Measurements from ENCODE around the gene SMCO3. TPM values are rescaled to one million over a fixed set of nuclear protein-coding genes. Genes with fewer than 3 reads are reported as not detected.

Gene SMCO3
- not detected for total RNA-seq
- long read RNA-seq, donor 1, result 0 reads
- long read RNA-seq, donor 2, result 0 reads

GRCh38 chr12:14814014-14814413, at the start of gene SMCO3:
Gene SMCO3 (minus strand): TSS chr12:14814182. CDS start chr12:14806680, 7,502 bp downstream.
- no peaks in the 10 kb centered on the region for H3K36me3 ChIP-seq (ENCODE audit: low read depth)
- no peak for DNase-seq
- H3K4me1 ChIP-seq (ENCODE audit: low read depth), result no peaks in the 10 kb centered on the region
- intact Hi-C loops (cut with DNase I, micrococcal nuclease), result no loop called here
- H3K4me3 ChIP-seq, result no peak within 1 kb of the TSS
- TF ChIP-seq CTCF (IDR thresholded peaks at IDR 0.05), result no peak
- H3K9me3 ChIP-seq, result no peaks in the 10 kb centered on the region
- no peak for ATAC-seq

- Histone ChIP-seq H3K4me1 (ENCODE audit: low read depth) (no peaks in the 10 kb centered on the region), H3K9me3 (peaks cover 7% of the 10 kb centered on the region), H3K36me3 (ENCODE audit: low read depth) (no peaks in the 10 kb centered on the region), H3K4me3 (no peak overlapping the region)
- ATAC-seq (no peak), DNase-seq (no peak)
- TF ChIP-seq CTCF (IDR thresholded peaks at IDR 0.05), result no peak
- intact Hi-C loops (cut with DNase I, micrococcal nuclease), result no loop called here
These were observed 46.5 kb upstream of the SMCO3 start for GRCh38 chr12:14860490-14860889.

GRCh38 chr12:14858513-14858912, 44.5 kb upstream of the SMCO3 start:
- TF ChIP-seq CTCF (IDR thresholded peaks at IDR 0.05), result no peak
- Histone ChIP-seq H3K4me1 (ENCODE audit: low read depth) (no peaks in the 10 kb centered on the region), H3K4me3 (no peak overlapping the region), H3K36me3 (ENCODE audit: low read depth) (no peaks in the 10 kb centered on the region), H3K9me3 (peaks cover 7% of the 10 kb centered on the region)
- no peak for ATAC-seq
- no peak for DNase-seq
- intact Hi-C loops (cut with DNase I, micrococcal nuclease), result no loop called here

GRCh38 chr12:14854586-14855183, 40.7 kb upstream of the SMCO3 start:
- intact Hi-C loops (cut with DNase I, micrococcal nuclease), result no loop called here
- no peak for TF ChIP-seq CTCF (IDR thresholded peaks at IDR 0.05)
- ATAC-seq (no peak), DNase-seq (no peak)
- no peaks in the 10 kb centered on the region for H3K36me3 ChIP-seq (ENCODE audit: low read depth)
- H3K4me1 ChIP-seq (ENCODE audit: low read depth), result no peaks in the 10 kb centered on the region
- H3K9me3 ChIP-seq, result no peaks in the 10 kb centered on the region
- no peak overlapping the region for H3K4me3 ChIP-seq

- H3K4me3 ChIP-seq, result no peak overlapping the region
- H3K9me3 ChIP-seq, result no peaks in the 10 kb centered on the region
- intact Hi-C loops (cut with DNase I, micrococcal nuclease), result no loop called here
- ATAC-seq, result no peak
- DNase-seq, result no peak
- H3K4me1 ChIP-seq (ENCODE audit: low read depth), result no peaks in the 10 kb centered on the region
- H3K36me3 ChIP-seq (ENCODE audit: low read depth), result no peaks in the 10 kb centered on the region
- no peak for TF ChIP-seq CTCF (IDR thresholded peaks at IDR 0.05)
These were observed 40.0 kb upstream of the SMCO3 start for GRCh38 chr12:14853961-14854360.

- DNase-seq (no peak), ATAC-seq (no peak)
- intact Hi-C loops (cut with DNase I, micrococcal nuclease), result no loop called here
- Histone ChIP-seq H3K9me3 (no peaks in the 10 kb centered on the region), H3K36me3 (ENCODE audit: low read depth) (no peaks in the 10 kb centered on the region), H3K4me3 (no peak overlapping the region), H3K4me1 (ENCODE audit: low read depth) (no peaks in the 10 kb centered on the region)
- TF ChIP-seq CTCF (IDR thresholded peaks at IDR 0.05), result no peak
These were observed 38.9 kb upstream of the SMCO3 start for GRCh38 chr12:14852880-14853279.
